Tibial nerve (tissue), 4 donors: Measurements from ENCODE around the gene PPP1R18.

Experiments used
- CTCF ChIP-seq, 5 experiments: fragments of 200-600 bp in 3 of 5; fragments of 450-650 bp in 2 of 5; sonication (generic) in 3 of 5; IDR thresholded peaks; one replicate each; pipeline ENCODE4 v1.5.1; 2016 to 2019; ENCODE audit warnings: antibody characterized with exemption in 5 of 5, mild to moderate bottlenecking in 3 of 5, moderate library complexity in 2 of 5
- EP300 ChIP-seq, 2 donors: sonication (generic); formaldehyde crosslinking; IDR thresholded peaks; one replicate each; pipeline ENCODE4 v1.6.1; 2017; ENCODE audit warnings: antibody characterized with exemption in 2 of 2, mild to moderate bottlenecking in 1 of 2

GRCh38 chr6:30725713-30726505, 39.5 kb upstream of the PPP1R18 start:
- TF ChIP-seq CTCF (IDR thresholded peaks at IDR 0.05) = no peak
- no peak for TF ChIP-seq EP300 (IDR thresholded peaks at IDR 0.05)
